HG02642 (cell line): Measurements from ENCODE around the gene WDFY4.

Source experiments
- ATAC-seq: cut with Tn5 transposase; IDR thresholded peaks from one replicate; pipeline ENCODE4 v1.9.1; 2021; ENCODE audit warnings: mild to moderate bottlenecking; ENCODE audit not compliant: unreplicated experiment, poor library complexity

WDFY4 gene

GRCh38 chr10:48707472-48707871 is 22.8 kb downstream of the WDFY4 start:
- no peak for ATAC-seq

- ATAC-seq, result no peak
These were observed 23.5 kb downstream of the WDFY4 start for GRCh38 chr10:48708144-48708543.

- ATAC-seq, result no peak
These were observed 26.1 kb downstream of the WDFY4 start for GRCh38 chr10:48710647-48711275.

GRCh38 chr10:48711830-48712229 is 27.2 kb downstream of the WDFY4 start:
- no peak for ATAC-seq

GRCh38 chr10:48714088-48714487 is 29.4 kb downstream of the WDFY4 start:
- no peak for ATAC-seq

- ATAC-seq, result no peak
These were observed 31.7 kb downstream of the WDFY4 start for GRCh38 chr10:48716416-48716815.

GRCh38 chr10:48720611-48721010 is 35.9 kb downstream of the WDFY4 start:
- ATAC-seq, result no peak

- no peak for ATAC-seq
These were observed 37.8 kb downstream of the WDFY4 start for GRCh38 chr10:48722153-48723145.

GRCh38 chr10:48724127-48724526 is 39.5 kb downstream of the WDFY4 start:
- no peak for ATAC-seq

GRCh38 chr10:48725708-48726107 is 41.0 kb downstream of the WDFY4 start:
- no peak for ATAC-seq

GRCh38 chr10:48727866-48728265 is 43.2 kb downstream of the WDFY4 start:
- ATAC-seq, result no peak

GRCh38 chr10:48729222-48729621 is 44.5 kb downstream of the WDFY4 start:
- no peak for ATAC-seq

GRCh38 chr10:48729941-48730457 is 45.3 kb downstream of the WDFY4 start:
- no peak for ATAC-seq

GRCh38 chr10:48731141-48731540 is 46.5 kb downstream of the WDFY4 start:
- no peak for ATAC-seq

- ATAC-seq, result no peak
These were observed 47.0 kb downstream of the WDFY4 start for GRCh38 chr10:48731654-48732053.

- no peak for ATAC-seq
These were observed 48.7 kb downstream of the WDFY4 start for GRCh38 chr10:48733329-48733728.

- no peak for ATAC-seq
These were observed 51.2 kb downstream of the WDFY4 start for GRCh38 chr10:48735836-48736390.

- ATAC-seq, result no peak
These were observed 51.9 kb downstream of the WDFY4 start for GRCh38 chr10:48736596-48736995.

GRCh38 chr10:48737886-48738285 is 53.2 kb downstream of the WDFY4 start:
- no peak for ATAC-seq

GRCh38 chr10:48739170-48739569 is 54.5 kb downstream of the WDFY4 start:
- no peak for ATAC-seq
